HepG2 (cell line): ENCODE data around the gene MYH9. TPM values are rescaled to one million over a fixed set of nuclear protein-coding genes. Genes with fewer than 3 reads are reported as not detected.

Source experiments
- ARNT ChIP-seq: fragments of 450-650 bp; IDR thresholded peaks from 2 replicates; pipeline ENCODE4 v1.6.1; 2017
- HDAC2 ChIP-seq: sonication (generic); formaldehyde crosslinking; IDR thresholded peaks from 2 replicates; pipeline ENCODE4 v1.4.0; 2020; ENCODE audit warnings: missing genetic modification reagents
- KLF16 ChIP-seq, 2 experiments: sonication (generic) in 1 of 2; formaldehyde crosslinking in 1 of 2; IDR thresholded peaks; 2 replicates each; pipeline versions ENCODE4 v1.6.1 to v1.8.0; 2016 to 2023; ENCODE audit warnings: missing genetic modification reagents in 2 of 2, missing compliant biosample characterization in 1 of 2
- REPIN1 ChIP-seq: sonication (generic); formaldehyde crosslinking; IDR thresholded peaks from 2 replicates; pipeline ENCODE4 v1.8.0; 2022; ENCODE audit warnings: missing genetic modification reagents, low read depth, mild to moderate bottlenecking, borderline replicate concordance
- SIN3A ChIP-seq: IDR thresholded peaks from 2 replicates; pipeline ENCODE4 v1.6.1; 2011; ENCODE audit warnings: low read depth, mild to moderate bottlenecking, control low read depth, low read length, borderline replicate concordance
- SNAI1 ChIP-seq: sonication (generic); formaldehyde crosslinking; IDR thresholded peaks from 2 replicates; pipeline ENCODE4 v1.5.0; 2020; ENCODE audit warnings: mild to moderate bottlenecking, missing genetic modification reagents, borderline replicate concordance
- SNAPC4 ChIP-seq: sonication (generic); formaldehyde crosslinking; IDR thresholded peaks from 2 replicates; pipeline ENCODE4 v1.4.0; 2020; ENCODE audit warnings: mild to moderate bottlenecking, missing genetic modification reagents
- TBP ChIP-seq: sonication (generic); formaldehyde crosslinking; IDR thresholded peaks from 2 replicates; pipeline ENCODE4 v1.5.0; 2020; ENCODE audit warnings: missing genetic modification reagents
- ZBTB42 ChIP-seq: sonication (generic); formaldehyde crosslinking; IDR thresholded peaks from 2 replicates; pipeline ENCODE4 v1.5.0; 2020; ENCODE audit warnings: mild to moderate bottlenecking, missing genetic modification reagents
- ZNF639 ChIP-seq: conservative IDR thresholded peaks from 2 replicates; pipeline ENCODE4 v1.6.1; 2018; ENCODE audit warnings: missing genetic modification reagents
- polyA plus RNA-seq, 8 experiments: library from polyadenylated mRNA; depleted of rRNA in 3 of 8; stranded (reverse) in 7 of 8; unstranded in 1 of 8; fragments of >200 nt; fragmentation: Illumina TruSeq in 4 of 8; extraction: Trizol in 4 of 8; gene quantifications; 2 replicates each; pipeline versions ENCODE4 v1.2.1 to v1.2.3, GENCODE V29; 2011 to 2016; ENCODE audit warnings: low read depth in 4 of 8, missing spikeins in 1 of 8, mixed read lengths in 1 of 8; ENCODE audit not compliant: insufficient read depth in 1 of 8
- total RNA-seq, 5 experiments: library from RNA; depleted of rRNA; stranded (reverse); fragments of >200 nt; fragmentation: Illumina TruSeq; extraction: Trizol; gene quantifications; 2 replicates each; pipeline ENCODE4 v1.2.3, GENCODE V29; 2016; ENCODE audit warnings: low read depth in 1 of 5

Gene MYH9
- total and polyA plus RNA-seq, 2 of the 13 experiments (the other 11 are each of a cell fraction or from before 2014, with no cell fraction given) = 50.7 to 98.5 TPM

GRCh38 chr22:36333644-36334043, 54.1 kb downstream of the MYH9 start (continued):
- no peak for TF ChIP-seq HDAC2 (CRISPR knock-in tag)
- TF ChIP-seq REPIN1 (CRISPR knock-in tag) = no peak
- no peak for TF ChIP-seq SNAPC4
- no peak for TF ChIP-seq ZBTB42
- TF ChIP-seq ARNT = no peak
- no peak for TF ChIP-seq SNAI1 (CRISPR knock-in tag)
- TF ChIP-seq ZNF639 (CRISPR knock-in tag) = no peak
- TF ChIP-seq KLF16 (CRISPR knock-in tag; IDR thresholded peaks at IDR 0.05) = no peak
- TF ChIP-seq SIN3A = no peak
- TF ChIP-seq TBP = no peak
- TF ChIP-seq, all 625 proteins: peak for 0
